Stimulated activated CD4-positive, alpha-beta T cell treated with anti-CD3 and anti-CD28 coated beads, Interleukin-12 subunit alpha, Interleukin-12 subunit beta, amount 100 ng/mL, for 48 hours (primary cell): Measurements from ENCODE around the gene GATAD2B.

Source experiments
- DNase-seq, 3 donors: peaks; one replicate each; pipeline ENCODE4 v3.0.0-alpha.2; 2020; ENCODE audit warnings: low read depth in 2 of 3, low spot score in 1 of 3

Gene GATAD2B

DNA sequence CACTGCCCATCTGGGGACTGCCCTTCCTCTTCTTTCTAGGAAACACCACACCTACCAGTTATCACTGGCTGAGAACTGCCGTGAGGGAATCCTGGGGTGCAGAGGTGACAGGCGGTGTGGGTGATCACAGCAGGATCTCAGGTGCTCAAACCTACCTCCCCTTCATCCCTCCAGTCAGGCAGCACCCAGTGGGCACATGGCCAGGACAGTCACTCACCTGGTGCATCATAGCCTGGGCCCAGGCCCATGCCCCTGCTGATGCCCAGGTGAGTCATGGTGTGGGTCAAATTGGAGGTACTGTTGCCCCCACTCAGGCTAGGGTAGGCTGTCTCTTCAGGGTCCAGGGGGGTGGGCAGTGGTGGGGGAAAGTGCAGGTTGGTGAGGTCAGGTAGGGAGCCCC lies 29.0 kb upstream of the GATAD2B start:
- DNase-seq, result no peak

DNA sequence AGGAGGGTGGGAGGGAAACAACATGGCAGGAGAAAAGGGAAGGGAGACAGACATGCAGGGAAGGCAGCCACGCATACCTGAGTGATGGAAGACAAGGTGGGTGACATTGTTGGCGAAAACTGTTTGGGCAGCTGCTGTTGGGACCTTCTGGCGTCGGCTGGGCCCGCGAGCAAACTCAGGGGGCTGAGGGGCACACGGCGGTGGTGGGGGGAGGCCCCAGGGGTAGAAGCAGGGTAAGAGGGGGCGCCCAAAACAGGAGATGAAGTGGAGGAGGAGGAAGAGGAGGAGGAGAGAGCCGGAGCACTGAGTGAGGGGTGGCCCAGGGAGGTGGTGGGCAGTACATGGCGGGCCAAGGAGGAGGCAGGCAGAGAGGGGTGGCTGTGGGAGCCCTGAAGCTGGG lies 28.4 kb upstream of the GATAD2B start:
- DNase-seq, result no peak

DNA sequence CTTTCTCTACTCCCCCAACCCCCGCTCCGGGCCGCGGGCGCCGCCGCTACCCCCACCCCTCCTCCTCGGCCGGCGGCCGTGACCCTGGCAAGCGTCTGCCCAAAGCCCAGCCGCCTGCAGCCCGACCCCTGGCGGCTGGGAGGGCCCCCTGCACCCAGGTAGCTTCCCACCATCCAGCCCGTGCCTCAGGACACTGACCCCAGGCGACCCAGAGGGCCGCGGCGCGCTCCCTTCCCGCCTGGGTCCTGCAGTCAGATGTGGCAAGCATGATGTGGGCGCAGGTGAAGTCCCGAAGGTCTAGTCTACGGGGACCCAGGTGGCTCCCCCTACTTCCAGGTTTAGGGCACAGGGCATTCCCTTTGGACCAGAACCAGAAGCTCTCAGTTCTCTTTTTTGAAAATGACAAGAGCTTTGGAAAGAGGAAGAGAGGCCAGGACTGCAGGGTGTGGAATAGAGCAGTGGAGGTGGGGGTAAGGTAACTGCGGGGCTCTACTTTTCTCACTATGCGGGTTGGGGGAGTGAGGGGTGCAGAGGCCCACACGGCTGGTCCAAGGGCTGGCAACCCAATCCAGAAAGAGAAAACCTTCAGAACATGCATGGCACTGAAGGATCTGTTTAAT lies 24.0 kb upstream of the GATAD2B start, which contains the start of gene DENND4B:
Gene DENND4B (minus strand): TSS at position 97 of the 620 bp plus-strand sequence. CDS start 2,344 bp downstream, outside the sequence.
- DNase-seq, result peak; percentile 57 to 76 (median 57)

DNA sequence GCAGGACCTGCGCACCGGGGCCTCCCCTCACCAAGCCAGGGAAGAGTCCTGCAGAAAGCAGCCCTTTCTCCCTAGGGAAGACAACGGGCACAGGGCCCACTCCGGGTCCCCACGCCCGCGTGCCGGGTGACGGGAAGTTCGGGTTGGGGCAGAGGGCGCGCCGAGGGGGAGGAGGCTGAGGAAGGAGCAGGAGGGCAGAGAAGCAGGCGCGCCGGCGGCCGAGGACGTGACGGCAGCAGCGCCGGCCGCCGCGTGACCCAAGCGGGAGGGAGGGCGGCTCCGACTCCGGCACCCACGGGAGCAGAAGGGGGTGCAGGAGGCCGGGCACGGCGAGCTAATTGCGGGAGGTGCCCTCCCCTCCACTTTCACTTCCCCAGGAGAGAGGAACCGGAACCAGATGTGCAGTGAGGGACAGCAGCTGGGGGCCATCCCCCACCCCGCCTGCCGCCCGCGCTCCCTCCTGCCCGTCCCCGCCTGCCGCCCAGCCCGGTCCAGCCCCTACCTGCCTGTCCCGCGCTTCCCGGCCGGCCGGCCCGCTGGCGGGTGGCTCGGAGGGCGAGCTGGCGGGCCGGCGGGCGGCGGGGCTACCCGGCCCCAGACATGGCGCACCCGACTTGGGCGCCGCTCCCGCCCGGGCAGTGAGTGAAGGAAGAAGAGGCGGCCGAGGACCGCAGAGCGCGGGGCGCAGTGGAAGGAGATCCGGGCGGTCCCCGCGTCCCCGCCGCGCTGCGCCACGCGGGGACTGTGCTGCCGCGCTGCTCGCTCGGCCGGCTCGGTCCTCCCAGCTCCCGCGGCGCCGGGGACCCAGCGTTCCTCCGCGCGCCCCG lies 23.2 kb upstream of the GATAD2B start:
- peak; percentile 38 to 62 (median 54) for DNase-seq

DNA sequence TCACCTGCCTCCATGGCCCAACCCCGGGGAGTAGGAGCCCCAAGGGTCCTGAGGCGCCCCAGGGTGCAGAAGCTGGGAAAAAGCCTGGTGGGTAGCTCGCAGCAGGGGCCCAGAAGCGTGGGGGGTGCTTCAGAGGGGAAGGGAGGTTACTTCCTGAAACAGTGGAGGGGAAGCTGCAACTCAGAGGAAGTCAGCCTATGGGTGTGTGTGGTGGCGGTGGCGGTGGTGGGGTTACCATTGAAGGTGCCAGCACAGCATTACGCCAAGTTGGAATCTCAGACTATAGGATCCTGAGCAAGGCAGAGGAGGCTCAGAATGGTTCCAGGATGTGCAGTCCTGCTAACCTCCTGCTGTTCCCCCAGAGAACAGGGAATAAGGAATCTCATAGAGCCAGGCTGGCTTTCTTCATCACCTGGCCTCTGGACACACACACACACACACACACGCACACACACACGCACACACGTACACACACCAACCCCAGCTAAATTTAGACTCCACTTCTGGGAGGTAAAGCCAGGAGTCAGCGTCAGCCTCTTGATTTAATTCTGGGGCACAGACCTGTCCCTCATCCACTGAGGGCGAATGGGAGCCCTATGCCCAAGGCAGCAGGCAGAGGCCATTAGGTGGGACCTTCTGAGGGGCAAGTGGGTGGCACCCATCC lies 22.5 kb upstream of the GATAD2B start:
- DNase-seq, result peak; percentile 52 to 61 (median 59)

DNA sequence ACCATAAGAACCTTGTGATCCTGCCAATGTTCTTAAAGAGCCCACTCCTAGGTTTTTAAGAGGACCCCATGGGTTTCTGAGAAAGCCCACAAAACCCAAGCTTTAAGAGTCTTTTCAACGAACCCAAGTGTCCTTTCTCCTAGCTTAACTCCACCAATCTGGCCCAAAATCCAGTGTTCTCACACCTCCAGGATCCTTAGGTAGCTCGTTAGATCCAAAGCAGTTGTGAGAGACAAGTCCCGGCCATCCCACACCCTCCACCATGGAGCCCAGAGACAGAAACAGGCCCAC lies 22.0 kb upstream of the GATAD2B start:
- no peak for DNase-seq

DNA sequence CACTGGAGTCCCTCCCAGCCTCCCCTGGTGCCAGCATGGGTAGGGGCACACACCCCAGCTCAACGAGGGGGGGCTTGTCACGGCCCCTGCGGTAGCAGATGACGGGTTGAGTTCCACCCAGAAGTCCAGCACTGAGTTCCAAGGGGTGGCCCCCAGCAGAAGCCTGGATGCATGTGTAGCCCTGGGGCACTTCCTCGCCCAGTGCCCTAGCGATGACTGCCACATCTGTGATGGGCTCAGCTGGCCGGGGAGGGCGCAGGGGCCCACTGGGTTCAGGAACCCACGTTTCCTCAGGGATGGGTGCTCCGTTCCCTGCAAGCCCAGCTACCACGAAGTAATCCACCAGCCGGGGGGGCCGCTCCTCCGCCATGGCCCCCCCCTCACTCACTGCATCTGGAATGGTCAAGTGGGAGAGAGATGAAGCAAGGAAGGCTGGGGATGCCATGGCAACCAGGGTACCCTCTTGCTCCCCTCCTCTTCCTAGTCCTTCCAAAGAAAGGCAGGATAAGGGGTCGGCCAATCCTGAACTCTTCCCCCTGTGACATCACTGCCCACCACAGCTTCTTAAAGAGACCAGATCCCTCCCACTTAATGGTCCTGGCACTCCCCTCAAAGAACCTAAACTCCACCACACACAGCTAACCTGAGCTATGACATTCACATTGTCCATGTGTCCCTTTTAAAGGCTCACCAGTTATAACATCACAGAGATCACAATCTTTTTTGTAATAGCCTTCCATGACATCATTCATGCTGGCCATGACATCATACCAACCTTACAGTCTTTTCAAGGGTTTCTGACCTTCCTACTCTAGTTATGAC lies 21.4 kb upstream of the GATAD2B start:
- no peak for DNase-seq

DNA sequence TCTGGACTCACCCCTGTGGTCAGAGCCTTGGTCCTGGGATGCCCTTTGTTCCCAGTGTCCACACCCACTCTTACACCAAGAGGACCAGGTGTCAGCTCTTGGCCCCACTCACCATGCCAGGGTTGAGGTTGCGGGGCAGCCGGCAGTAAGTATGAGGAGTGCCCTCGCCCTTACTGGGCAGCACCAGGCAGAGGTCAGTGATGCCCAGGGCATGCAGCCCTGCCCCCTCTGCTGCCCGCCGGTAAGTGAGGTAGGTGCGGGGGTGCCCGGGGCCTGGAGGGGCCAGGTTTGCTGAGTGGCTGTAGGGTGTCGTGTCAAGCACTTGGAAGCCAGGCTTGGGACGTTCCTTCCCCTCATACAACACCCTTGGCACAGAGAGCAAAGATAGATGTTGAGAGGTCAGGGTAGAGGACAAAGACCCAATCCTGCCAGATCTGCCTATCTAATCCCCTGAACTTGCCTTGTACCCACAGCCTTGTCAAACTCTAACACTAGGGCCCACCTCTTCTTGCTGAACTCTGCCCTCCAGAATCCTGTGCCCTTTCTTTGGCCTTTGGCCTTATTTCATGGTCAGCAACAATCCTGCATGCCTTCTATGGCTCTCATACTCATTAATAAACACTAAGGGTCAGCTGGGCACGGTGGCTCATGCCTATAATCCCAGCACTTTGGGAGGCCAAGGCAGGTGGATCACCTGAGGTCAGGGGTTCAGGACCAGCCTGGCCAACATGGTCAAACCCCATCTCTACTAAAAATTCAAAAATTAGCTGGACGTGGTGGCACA lies 20.2 kb upstream of the GATAD2B start:
- DNase-seq, result no peak

DNA sequence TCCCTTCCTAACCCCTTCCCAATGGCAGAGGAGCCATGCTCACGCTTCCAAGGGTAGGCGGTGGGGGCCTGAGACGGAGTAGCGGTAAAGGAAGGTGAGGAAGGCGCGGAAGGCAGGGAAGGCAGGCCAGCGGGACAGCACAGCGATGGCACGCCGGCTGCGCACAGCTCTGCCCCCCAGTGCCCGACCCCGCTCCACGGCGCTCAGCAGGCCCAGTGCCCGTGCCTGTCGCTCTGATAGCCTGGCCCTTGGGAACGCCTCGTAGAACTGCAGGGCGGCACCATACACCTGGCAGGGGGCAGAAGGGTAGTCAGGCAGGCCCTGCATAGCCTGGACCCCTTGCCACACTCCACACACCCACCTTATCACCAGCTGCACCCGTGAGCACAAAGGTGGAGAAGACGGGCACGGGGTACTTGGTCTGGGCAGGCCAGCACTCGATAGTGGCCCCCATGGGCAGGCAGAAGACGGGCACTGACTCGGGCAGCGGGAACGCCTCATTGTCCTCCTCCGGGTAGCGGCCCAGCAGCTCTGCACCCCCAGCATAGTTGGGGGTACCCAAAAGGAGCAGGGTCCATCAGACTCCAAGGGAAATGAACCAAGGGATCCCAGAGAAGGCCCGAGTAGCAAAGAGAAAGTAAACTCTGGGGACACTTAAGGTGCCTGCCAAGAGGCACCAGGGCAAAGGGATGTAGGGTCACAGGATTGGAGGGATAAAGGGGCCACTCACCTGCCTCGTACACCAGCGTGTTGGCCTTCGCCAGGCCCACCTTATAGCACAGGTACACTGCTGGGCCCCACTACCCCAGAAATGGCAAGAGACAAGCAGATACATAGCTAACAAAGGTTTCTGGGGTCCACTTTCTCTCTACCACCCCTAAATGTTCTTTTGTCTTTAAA lies 19.3 kb upstream of the GATAD2B start:
- DNase-seq, result no peak

DNA sequence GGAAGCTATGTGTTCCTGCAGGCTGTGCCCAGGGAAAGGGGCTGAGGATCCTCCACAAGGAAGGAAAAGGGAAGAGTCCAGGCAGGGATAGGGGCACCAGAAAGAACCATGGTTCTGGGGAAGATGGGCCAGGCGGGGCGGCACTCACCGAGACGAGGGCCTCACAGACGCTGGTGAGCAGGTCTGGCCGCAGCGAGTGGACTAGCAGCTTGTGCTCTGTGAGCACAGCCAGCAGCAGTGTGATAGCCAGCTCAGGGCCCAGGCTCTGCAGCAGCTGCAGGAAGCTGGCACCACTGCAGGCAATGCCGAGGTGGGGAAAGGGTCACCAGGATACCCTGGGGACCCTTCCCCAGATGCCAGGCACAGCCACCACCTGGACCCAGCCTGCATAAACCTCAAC lies 18.0 kb upstream of the GATAD2B start:
- DNase-seq, result no peak

DNA sequence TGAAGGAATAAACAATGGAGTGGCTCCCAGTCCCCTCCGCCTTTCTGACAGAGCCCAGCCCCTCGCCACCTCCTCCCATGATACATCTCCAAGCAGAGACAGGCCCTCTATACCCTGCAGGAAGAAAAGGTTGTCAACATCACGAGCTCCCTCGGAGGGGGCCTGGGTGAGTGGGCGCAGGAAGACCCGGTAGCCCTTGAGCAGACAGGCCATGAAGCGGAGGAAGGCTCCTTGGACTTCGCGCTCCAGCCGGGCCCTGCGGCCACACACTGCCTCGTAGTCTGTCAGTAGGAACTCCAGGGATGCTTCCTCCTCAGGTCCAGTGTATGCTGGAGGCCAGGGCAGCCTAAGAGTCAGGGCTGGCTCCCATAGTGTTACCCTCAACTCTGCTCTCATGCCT lies 16.7 kb upstream of the GATAD2B start:
- DNase-seq, result no peak

DNA sequence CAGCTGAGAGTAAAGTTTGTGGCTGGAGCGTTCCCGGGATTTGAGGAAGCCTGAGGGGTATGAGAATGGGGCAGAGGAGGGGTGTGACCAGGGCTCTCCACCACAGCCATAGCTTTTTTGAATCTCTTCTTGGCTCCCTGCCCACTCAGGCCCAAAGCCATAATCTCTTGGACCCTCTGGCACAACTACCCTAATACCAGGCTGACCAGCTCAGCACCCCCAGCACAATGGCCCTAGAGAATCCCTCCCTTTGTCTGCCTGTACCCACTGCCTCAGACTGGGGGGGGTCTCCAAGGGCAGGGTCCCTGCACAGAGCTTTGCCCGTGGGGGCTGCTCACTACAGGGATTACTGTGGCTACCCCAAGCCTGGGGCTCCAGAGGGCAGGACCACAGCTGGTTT lies 16.2 kb upstream of the GATAD2B start:
- no peak for DNase-seq

DNA sequence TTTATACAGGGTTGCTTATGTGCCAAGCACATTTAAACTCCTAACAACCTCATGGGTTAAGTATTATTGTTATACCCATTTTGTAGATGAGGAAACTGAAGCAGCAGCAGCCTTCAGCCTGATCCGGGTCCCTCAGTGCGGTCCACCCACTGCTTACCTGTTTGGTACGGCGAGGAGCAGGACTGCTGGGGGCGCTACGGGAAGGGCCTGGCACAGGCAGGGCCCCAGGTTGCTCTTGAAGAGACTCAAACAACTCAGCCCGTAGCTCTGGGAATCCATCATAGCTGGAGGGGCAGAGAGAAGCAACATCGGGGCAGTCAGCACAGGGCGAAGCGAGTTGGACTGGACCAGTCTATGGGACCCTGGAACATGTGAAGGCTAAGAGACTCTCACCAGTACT lies 14.6 kb upstream of the GATAD2B start:
- DNase-seq, result no peak

DNA sequence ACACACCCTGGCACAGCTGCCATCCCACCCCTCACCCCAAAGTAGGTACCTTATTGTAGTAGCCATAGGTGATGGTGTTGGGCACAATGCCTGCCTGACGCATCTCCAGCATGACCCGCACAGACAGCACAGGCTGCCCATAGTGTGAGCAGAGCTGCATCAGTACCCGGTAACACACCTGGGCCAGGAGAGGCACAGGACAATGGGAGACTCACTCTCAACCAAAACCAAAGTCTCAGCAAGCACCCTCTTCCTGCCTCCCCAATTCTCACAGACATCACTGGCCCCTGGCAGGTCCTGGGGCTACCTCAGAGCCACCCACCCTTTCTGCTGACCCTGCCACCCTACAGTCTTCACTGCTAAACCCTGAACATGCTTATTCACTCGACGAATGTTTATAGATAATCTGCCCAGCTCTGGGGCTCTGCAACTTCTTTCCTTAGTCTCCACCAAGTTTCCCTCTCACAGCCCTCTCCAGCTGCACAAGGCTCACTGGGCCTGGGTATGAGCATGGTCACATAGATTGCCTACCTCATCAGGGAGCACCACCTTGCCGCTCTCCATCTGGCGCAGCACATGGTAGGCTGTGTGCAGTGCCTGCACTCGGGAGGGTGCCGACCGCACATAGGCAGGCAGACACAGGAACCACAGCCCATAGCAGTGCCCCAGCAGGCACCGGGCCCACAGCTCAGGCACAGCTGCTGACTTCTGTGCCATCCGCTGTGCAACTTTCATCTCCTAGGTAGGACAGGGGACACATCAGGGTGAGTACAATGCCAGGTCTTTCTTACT lies 13.4 kb upstream of the GATAD2B start:
- no peak for DNase-seq

DNA sequence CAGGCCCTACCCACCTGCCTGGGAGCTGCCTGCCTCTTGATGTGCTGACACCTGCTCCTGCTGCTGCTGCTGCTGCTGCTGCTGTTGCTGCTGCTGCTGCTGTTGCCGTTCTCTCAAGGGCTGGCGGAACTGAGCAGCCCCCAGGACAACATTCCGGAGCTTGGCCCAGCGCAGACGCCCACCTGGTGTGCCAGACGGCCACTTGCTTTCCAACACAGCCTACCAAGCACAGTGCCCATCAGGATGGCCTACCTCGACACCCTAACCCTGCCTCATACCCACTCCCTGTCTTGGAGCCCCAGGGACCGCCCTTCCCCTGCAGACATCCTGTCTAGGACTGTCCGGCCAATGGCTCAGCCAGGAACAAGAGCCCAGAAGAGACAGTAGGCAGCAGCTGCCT lies 12.0 kb upstream of the GATAD2B start:
- DNase-seq, result no peak

DNA sequence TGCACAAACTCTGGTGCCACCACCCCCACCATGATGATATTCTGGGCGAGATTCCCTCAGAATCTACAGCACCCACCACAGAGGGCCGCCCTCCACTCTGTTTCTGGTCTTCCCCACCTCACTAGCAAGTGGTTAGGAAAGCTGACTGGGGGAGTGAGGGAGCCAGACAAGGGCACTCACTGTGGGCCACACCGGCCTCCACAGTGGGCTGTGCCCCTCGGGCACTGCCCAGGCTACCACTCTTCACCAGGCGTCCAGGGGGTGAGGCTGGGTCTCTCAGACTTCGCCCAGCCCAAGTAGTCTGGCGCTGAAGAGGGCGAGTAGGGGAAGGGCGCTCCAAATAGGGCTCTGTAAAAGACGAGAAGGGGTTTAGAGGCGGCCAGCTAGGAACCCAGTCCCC lies 11.2 kb upstream of the GATAD2B start:
- no peak for DNase-seq

DNA sequence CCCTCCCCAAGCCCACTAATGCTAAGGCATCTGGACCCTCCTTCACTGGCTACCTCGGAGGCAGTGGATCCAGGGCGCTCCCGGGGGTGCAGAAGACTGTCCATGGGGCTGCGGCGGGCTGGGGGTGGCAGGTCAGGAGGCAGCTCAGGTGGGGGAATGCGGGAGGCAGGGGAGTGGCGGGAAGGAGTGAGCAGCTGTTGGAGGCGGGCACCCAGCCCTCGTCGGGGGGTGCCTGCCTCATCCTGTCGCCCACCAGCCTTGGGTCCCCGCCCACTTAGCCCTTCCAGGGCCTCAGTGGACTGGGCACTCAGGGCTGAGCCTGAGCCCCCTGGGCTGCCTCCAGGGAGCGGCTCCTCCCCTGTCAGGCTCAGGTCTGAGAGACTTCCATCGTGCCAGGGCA lies 10.7 kb upstream of the GATAD2B start:
- no peak for DNase-seq

DNA sequence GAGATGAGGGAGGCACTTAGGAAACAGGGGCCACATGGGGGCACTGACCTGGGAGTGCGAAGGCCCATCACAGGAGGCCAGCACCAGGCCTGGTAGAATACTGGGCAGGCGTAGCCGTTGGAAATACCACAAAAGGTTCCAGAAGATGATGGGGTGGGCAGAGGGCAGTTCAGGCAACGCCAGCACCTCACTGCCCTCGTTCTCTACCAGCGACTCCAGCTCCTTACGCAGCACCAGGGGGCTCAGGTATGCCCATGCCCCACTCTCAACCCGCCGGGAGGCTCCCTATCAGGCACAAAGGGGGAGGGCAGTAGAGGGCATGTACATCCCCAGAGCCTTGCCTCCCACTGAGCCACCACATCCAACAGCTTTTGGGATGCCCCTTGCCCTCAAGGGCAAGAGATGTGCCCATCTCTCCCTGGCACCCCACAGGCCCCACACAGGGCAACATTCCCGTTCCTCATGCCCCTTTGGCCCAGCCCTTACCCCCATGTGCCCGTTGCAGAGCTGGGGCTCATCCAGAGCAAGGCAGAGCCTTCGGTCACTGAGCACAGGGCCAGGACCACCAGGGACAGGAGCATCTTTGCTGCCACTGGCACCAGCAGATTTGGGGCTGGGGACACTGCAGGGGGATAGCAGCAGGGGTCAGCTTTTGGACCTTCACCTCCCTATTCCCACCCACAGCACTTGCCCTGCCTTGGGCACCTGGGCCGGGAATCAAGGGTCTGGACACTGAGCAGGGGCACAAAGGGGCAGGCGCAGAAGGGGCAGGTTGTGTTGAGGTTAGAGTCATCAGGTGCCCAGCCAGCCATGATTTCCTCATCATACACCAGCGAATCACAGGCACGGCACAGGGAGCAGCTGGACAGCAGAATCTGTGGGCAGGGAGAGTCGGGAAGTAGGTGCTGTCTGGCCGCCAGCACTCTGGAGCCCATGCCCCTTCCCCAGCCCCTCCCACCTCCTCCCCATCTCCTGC lies 9.7 kb upstream of the GATAD2B start:
- no peak for DNase-seq
